ENCODE results near the gene LSM3. TPM values are rescaled to one million over a fixed set of nuclear protein-coding genes. Genes with fewer than 3 reads are reported as not detected.

The LSM3 gene
- total RNA-seq, 1 experiment from 2014 or later = 17.4 TPM

DNA sequence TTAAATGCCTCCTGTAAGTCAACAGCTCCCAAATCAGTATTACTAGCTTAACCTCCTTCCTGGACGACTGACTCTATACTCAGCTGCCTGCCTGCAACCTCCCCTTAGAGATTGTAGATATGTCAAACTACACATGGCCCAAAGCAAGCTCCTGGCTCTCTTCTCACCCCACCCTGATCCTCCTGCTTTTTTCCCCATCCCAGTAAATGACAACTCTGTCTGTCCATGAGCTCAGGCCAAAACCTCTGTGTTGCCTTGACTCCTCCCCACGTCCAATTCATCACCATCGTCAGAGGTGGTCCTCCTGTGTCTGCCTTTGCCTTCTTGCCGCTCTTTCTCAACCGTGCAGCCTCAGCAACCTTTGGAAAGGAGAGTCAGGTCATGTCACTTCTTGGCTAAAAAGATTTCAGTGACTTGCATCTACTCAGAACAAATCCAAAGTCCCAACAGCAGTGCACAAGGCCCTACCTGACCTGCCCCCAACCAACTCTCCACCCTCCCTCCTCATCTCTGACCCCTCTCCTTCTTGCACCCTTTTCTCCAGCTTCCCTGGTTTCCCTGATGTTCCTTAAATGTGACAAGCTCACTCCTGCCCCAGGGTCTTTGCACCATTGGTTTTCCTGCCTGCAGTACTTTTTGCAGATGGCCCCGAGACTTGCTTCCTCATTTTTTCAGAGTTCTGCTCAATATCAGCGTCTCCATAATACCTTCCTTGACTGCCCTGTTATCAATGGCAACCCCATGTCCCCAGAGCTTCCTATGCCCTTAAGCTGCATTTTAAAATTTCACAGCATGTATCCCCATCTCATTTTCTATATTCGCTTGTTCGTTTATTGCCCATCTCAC, 52.8 kb downstream of the LSM3 start:
- Histone ChIP-seq H3K27ac (ENCODE audit: low read depth, low read length) (no peak overlapping the region), H3K79me2 (ENCODE audit: insufficient read depth, low read length) (no peaks in the 10 kb centered on the region), H3K9ac (ENCODE audit: low read length) (no peak overlapping the region), H3K4me1 (ENCODE audit: control insufficient read depth in 1 of 2, insufficient read depth in 2 of 2, low read length in 2 of 2) (no peaks in the 10 kb centered on the region; a peak in 1 of 4 replicates), H2AFZ (ENCODE audit: low read depth, low read length, poor library complexity, severe bottlenecking) (no peak overlapping the region), H4K20me1 (ENCODE audit: insufficient read depth) (no peaks in the 10 kb centered on the region), H3K9me3 (ENCODE audit: control insufficient read depth in 1 of 2, insufficient read depth in 1 of 2, low read depth in 1 of 2, low read length in 2 of 2) (peaks cover 4 to 5% of the 10 kb centered on the region in 2 experiments; a peak in 2 of 4 replicates), H3K27me3 (ENCODE audit: insufficient read depth, low read length) (no peaks in the 10 kb centered on the region), H3K36me3 (ENCODE audit: control insufficient read depth in 1 of 2, insufficient read depth in 2 of 2, low read length in 2 of 2) (no peaks in the 10 kb centered on the region), H3K4me2 (ENCODE audit: low read length) (no peak overlapping the region), H3K9me2 (ENCODE audit: insufficient read depth) (no peaks in the 10 kb centered on the region), H3K4me3 (replicated peaks in 1 of 2; ENCODE audit: low read depth in 1 of 2, low read length in 2 of 2) (no peak overlapping the region)
- ChIA-PET CTCF (no interaction called here), POLR2A (no interaction called here), RAD21 (ENCODE audit: low non-redundant PET in 1 of 2, low total read pairs in 2 of 2, uncharacterized antibody in 2 of 2, unreplicated experiment in 2 of 2) (no interaction called here)
- intact Hi-C loops (cut with micrococcal nuclease) = no loop called here
- TF ChIP-seq ZFX (IDR thresholded peaks at IDR 0.05) (no peak), YY1 (IDR thresholded peaks at IDR 0.05; ENCODE audit: extremely low read depth, insufficient replicate concordance, low read depth, low read length) (no peak), MAX (IDR thresholded peaks at IDR 0.05) (no peak), JUND (IDR thresholded peaks at IDR 0.05) (no peak), REST (IDR thresholded peaks at IDR 0.05; ENCODE audit: low read depth) (no peak), SRF (IDR thresholded peaks at IDR 0.05; ENCODE audit: low read depth) (no peak), POLR2AphosphoS5 (IDR thresholded peaks at IDR 0.05; ENCODE audit: low read depth, low read length) (no peak), SIN3A (IDR thresholded peaks at IDR 0.05; ENCODE audit: low read depth) (no peak), CEBPB (IDR thresholded peaks at IDR 0.05; ENCODE audit: low read depth) (no peak), FOSL1 (IDR thresholded peaks at IDR 0.05; ENCODE audit: low read depth) (no peak), POLR2A (IDR thresholded peaks at IDR 0.05; ENCODE audit: borderline replicate concordance, extremely low read depth, insufficient read depth, insufficient read length) (no peak), RAD21 (IDR thresholded peaks at IDR 0.05; ENCODE audit: low read depth) (no peak), ZNF274 (IDR thresholded peaks at IDR 0.05; ENCODE audit: low read depth, low read length) (no peak), ELF1 (IDR thresholded peaks at IDR 0.05; ENCODE audit: borderline replicate concordance, low read depth) (no peak), CBX3 (IDR thresholded peaks at IDR 0.05; ENCODE audit: low read depth) (no peak), TCF7L2 (IDR thresholded peaks at IDR 0.05; ENCODE audit: borderline replicate concordance, extremely low read depth, insufficient read depth, insufficient read length) (no peak), EZH2phosphoT487 (IDR thresholded peaks at IDR 0.05; ENCODE audit: borderline replicate concordance) (no peak), SP1 (IDR thresholded peaks at IDR 0.05; ENCODE audit: low read depth) (no peak)
- TF ChIP-seq, protein P1, sequence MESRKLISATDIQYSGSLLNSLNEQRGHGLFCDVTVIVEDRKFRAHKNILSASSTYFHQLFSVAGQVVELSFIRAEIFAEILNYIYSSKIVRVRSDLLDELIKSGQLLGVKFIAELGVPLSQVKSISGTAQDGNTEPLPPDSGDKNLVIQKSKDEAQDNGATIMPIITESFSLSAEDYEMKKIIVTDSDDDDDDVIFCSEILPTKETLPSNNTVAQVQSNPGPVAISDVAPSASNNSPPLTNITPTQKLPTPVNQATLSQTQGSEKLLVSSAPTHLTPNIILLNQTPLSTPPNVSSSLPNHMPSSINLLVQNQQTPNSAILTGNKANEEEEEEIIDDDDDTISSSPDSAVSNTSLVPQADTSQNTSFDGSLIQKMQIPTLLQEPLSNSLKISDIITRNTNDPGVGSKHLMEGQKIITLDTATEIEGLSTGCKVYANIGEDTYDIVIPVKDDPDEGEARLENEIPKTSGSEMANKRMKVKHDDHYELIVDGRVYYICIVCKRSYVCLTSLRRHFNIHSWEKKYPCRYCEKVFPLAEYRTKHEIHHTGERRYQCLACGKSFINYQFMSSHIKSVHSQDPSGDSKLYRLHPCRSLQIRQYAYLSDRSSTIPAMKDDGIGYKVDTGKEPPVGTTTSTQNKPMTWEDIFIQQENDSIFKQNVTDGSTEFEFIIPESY (IDR thresholded peaks at IDR 0.05; ENCODE audit: extremely low read depth, insufficient replicate concordance, low read length) = no peak
- TF ChIP-seq, protein P2, sequence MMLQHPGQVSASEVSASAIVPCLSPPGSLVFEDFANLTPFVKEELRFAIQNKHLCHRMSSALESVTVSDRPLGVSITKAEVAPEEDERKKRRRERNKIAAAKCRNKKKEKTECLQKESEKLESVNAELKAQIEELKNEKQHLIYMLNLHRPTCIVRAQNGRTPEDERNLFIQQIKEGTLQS (IDR thresholded peaks at IDR 0.05) = no peak
- ATAC-seq (no peak), DNase-seq (ENCODE audit: low read depth, low spot score) (no peak)
- no TSS peak for BruUV-seq (replicated peaks)

Measured in HCT116 (cell line).